ENCODE measurements around the gene PTF1A. TPM values are rescaled to one million over a fixed set of nuclear protein-coding genes. Genes with fewer than 3 reads are reported as not detected.

PTF1A gene
- total RNA-seq, 2 donors from 2014 or later, result not detected

GRCh38 chr10:23172429-23173213, 19.5 kb upstream of the PTF1A start:
- Mint-ChIP-seq H3K27me3 (peaks cover 48 to 71% of the 10 kb centered on the region in 2 donors), H3K4me3 (no peak overlapping the region), H3K27ac (no peak overlapping the region), H3K36me3 (no peaks in the 10 kb centered on the region), H3K4me1 (ENCODE audit: low read depth in 2 of 2) (no peaks in the 10 kb centered on the region), H3K9me3 (no peaks in the 10 kb centered on the region)
- ATAC-seq (peak in 1 of 2 donors; percentile 11), DNase-seq (ENCODE audit: low spot score) (no peak)

- ATAC-seq (no peak), DNase-seq (ENCODE audit: low spot score) (no peak)
- Mint-ChIP-seq H3K27me3 (peaks cover 46 to 73% of the 10 kb centered on the region in 2 donors), H3K4me3 (no peak overlapping the region), H3K4me1 (ENCODE audit: low read depth in 2 of 2) (no peaks in the 10 kb centered on the region), H3K36me3 (no peaks in the 10 kb centered on the region), H3K9me3 (no peaks in the 10 kb centered on the region), H3K27ac (no peak overlapping the region)
Measured at GRCh38 chr10:23173214-23174073, 18.7 kb upstream of the PTF1A start.

GRCh38 chr10:23174074-23174976, 17.8 kb upstream of the PTF1A start:
- H3K4me1 Mint-ChIP-seq (ENCODE audit: low read depth in 2 of 2), result no peaks in the 10 kb centered on the region
- no peaks in the 10 kb centered on the region for H3K36me3 Mint-ChIP-seq
- no peak overlapping the region for H3K4me3 Mint-ChIP-seq
- no peak overlapping the region for H3K27ac Mint-ChIP-seq
- peaks cover 43 to 69% of the 10 kb centered on the region in 2 donors for H3K27me3 Mint-ChIP-seq
- no peaks in the 10 kb centered on the region for H3K9me3 Mint-ChIP-seq
- ATAC-seq, result no peak
- DNase-seq (ENCODE audit: low spot score), result no peak

GRCh38 chr10:23174977-23175512, 17.1 kb upstream of the PTF1A start:
- no peaks in the 10 kb centered on the region for H3K9me3 Mint-ChIP-seq
- H3K4me1 Mint-ChIP-seq (ENCODE audit: low read depth in 2 of 2), result no peaks in the 10 kb centered on the region
- peaks cover 43 to 69% of the 10 kb centered on the region in 2 donors for H3K27me3 Mint-ChIP-seq
- no peak overlapping the region for H3K27ac Mint-ChIP-seq
- ATAC-seq (no peak), DNase-seq (ENCODE audit: low spot score) (no peak)
- no peaks in the 10 kb centered on the region for H3K36me3 Mint-ChIP-seq
- H3K4me3 Mint-ChIP-seq, result no peak overlapping the region

- Mint-ChIP-seq H3K4me3 (no peak overlapping the region), H3K36me3 (no peaks in the 10 kb centered on the region)
- no peak for ATAC-seq
Measured at GRCh38 chr10:23186178-23186577, 5.9 kb upstream of the PTF1A start.

GRCh38 chr10:23186697-23187096, 5.4 kb upstream of the PTF1A start:
- no peak for ATAC-seq
- no peaks in the 10 kb centered on the region for H3K4me1 Mint-ChIP-seq (ENCODE audit: low read depth in 2 of 2)
- DNase-seq (ENCODE audit: low spot score), result no peak
- H3K4me3 Mint-ChIP-seq, result no peak overlapping the region
- no peak overlapping the region for H3K27ac Mint-ChIP-seq
- H3K9me3 Mint-ChIP-seq, result no peaks in the 10 kb centered on the region
- H3K27me3 Mint-ChIP-seq, result peaks cover 33 to 43% of the 10 kb centered on the region in 2 donors
- no peaks in the 10 kb centered on the region for H3K36me3 Mint-ChIP-seq

More at GRCh38 chr10:23186178-23186577, 5.9 kb upstream of the PTF1A start:
- Mint-ChIP-seq H3K27me3 (peaks cover 33 to 42% of the 10 kb centered on the region in 2 donors), H3K9me3 (no peaks in the 10 kb centered on the region), H3K27ac (no peak overlapping the region), H3K4me1 (ENCODE audit: low read depth in 2 of 2) (no peaks in the 10 kb centered on the region)
- DNase-seq (ENCODE audit: low spot score), result no peak

GRCh38 chr10:23187155-23187554, 5.0 kb upstream of the PTF1A start:
- Mint-ChIP-seq H3K9me3 (no peaks in the 10 kb centered on the region), H3K27me3 (peaks cover 29 to 38% of the 10 kb centered on the region in 2 donors), H3K36me3 (no peaks in the 10 kb centered on the region), H3K4me3 (no peak overlapping the region), H3K4me1 (ENCODE audit: low read depth in 2 of 2) (no peaks in the 10 kb centered on the region), H3K27ac (no peak overlapping the region)
- DNase-seq (ENCODE audit: low spot score) (no peak), ATAC-seq (no peak)

- no peak overlapping the region for H3K4me3 Mint-ChIP-seq
- DNase-seq (ENCODE audit: low spot score), result no peak
- H3K27ac Mint-ChIP-seq, result no peak overlapping the region
- ATAC-seq, result no peak
- H3K4me1 Mint-ChIP-seq (ENCODE audit: low read depth in 2 of 2), result peaks cover 0 to 3% of the 10 kb centered on the region in 2 donors
- H3K9me3 Mint-ChIP-seq, result no peaks in the 10 kb centered on the region
- H3K27me3 Mint-ChIP-seq, result peaks cover 33 to 39% of the 10 kb centered on the region in 2 donors
- H3K36me3 Mint-ChIP-seq, result no peaks in the 10 kb centered on the region
Measured at GRCh38 chr10:23189024-23189423, 3.1 kb upstream of the PTF1A start.

- Mint-ChIP-seq H3K36me3 (no peaks in the 10 kb centered on the region), H3K27me3 (peaks cover 44 to 53% of the 10 kb centered on the region in 2 donors), H3K4me3 (no peak overlapping the region), H3K27ac (no peak overlapping the region), H3K4me1 (ENCODE audit: low read depth in 2 of 2) (peaks cover 0 to 3% of the 10 kb centered on the region in 2 donors), H3K9me3 (no peaks in the 10 kb centered on the region)
- ATAC-seq (no peak), DNase-seq (ENCODE audit: low spot score) (no peak)
Measured at GRCh38 chr10:23190872-23191763, 994 bp upstream of the PTF1A start.

GRCh38 chr10:23192712-23193434, 761 bp downstream of the PTF1A start:
- Mint-ChIP-seq H3K27me3 (peaks cover 47 to 57% of the 10 kb centered on the region in 2 donors), H3K27ac (no peak overlapping the region), H3K9me3 (no peaks in the 10 kb centered on the region), H3K4me1 (ENCODE audit: low read depth in 2 of 2) (peaks cover 0 to 3% of the 10 kb centered on the region in 2 donors), H3K36me3 (no peaks in the 10 kb centered on the region), H3K4me3 (no peak overlapping the region)
- ATAC-seq (no peak), DNase-seq (ENCODE audit: low spot score) (no peak)

- Mint-ChIP-seq H3K4me1 (ENCODE audit: low read depth in 2 of 2) (peaks cover 0 to 3% of the 10 kb centered on the region in 2 donors), H3K27ac (no peak overlapping the region), H3K4me3 (no peak overlapping the region), H3K36me3 (no peaks in the 10 kb centered on the region), H3K27me3 (peaks cover 47 to 57% of the 10 kb centered on the region in 2 donors), H3K9me3 (no peaks in the 10 kb centered on the region)
- DNase-seq (ENCODE audit: low spot score) (no peak), ATAC-seq (no peak)
Measured at GRCh38 chr10:23193435-23194074, 1.4 kb downstream of the PTF1A start.

All from natural killer cell treated with Interleukin-12 subunit alpha and Interleukin-12 subunit beta and Interleukin-15 and Interleukin-18, amount 100 ng/mL, for 72 hours (primary cell).